Peyer's patch (tissue), 4 donors: ENCODE data around the gene MIPOL1.
A peak's percentile ranks its signal among the peaks of the same experiment; 100 is the strongest.

ENCODE experiments used
- CTCF ChIP-seq, 6 experiments: fragments of 450-650 bp in 4 of 6; fragments of 200-600 bp in 2 of 6; sonication (generic) in 1 of 6; IDR thresholded peaks; one replicate each; pipeline ENCODE4 v1.5.1; 2017 to 2019; ENCODE audit warnings: antibody characterized with exemption in 6 of 6, mild to moderate bottlenecking in 3 of 6, moderate library complexity in 1 of 6
- POLR2A ChIP-seq, 2 donors: fragments of 450-650 bp; IDR thresholded peaks; one replicate each; pipeline ENCODE4 v1.5.1; 2017; ENCODE audit warnings: antibody characterized with exemption in 2 of 2, mild to moderate bottlenecking in 2 of 2, moderate library complexity in 2 of 2

GRCh38 chr14:37594971-37595808, 397.5 kb downstream of the MIPOL1 start, which contains the start of the genes FOXA1 and TTC6:
- TF ChIP-seq CTCF (IDR thresholded peaks at IDR 0.05): peak in 2 of 6 experiments; percentile 14 to 28
- peak in 1 of 2 donors; percentile 38 for TF ChIP-seq POLR2A (IDR thresholded peaks at IDR 0.05)
